GM21529 (cell line): ENCODE measurements around the gene GPR35.
"Not testable (repeated sequence)": the region's sequence is repeated elsewhere in the genome, so short reads cannot be mapped to it uniquely, and the experiment has no call there.

ENCODE experiments used
- ATAC-seq: cut with Tn5 transposase; IDR thresholded peaks from one replicate; pipeline ENCODE4 v1.9.1; 2021; ENCODE audit not compliant: unreplicated experiment

Gene GPR35

DNA sequence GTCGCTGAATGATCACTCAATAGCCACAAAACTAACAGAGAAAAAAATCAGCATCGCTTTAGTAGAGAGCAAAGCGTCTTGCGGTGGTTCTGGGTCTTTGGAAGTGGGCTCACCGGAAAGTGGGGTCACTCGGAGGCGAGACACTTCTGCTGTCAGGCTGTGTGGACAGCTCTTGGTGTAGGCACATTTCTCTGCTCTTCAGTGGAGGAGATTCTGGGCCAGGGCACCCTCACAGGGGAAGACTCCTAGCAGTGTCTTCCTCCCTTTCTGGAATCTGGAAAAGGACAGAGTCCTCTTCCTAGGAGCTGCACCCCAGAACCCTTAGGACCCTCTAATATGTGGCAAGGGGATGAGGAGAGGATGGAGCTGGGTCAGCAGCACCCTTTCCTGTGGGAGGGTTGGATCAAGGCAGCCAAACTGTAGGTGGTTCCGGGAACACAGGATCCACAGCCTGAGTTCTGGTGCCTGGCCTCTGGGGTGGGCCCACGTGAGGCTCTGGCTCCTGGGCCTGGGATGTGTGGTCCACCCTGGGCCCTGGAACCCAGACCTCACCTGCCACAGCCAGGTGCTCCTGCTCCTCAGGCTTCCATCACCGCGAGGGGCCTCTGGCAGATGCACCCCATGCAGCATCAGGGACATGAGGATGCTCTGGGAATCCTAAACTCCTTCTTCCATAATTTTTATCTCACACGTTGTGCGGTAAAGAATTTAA is 25.1 kb downstream of the GPR35 start:
- ATAC-seq: no peak

DNA sequence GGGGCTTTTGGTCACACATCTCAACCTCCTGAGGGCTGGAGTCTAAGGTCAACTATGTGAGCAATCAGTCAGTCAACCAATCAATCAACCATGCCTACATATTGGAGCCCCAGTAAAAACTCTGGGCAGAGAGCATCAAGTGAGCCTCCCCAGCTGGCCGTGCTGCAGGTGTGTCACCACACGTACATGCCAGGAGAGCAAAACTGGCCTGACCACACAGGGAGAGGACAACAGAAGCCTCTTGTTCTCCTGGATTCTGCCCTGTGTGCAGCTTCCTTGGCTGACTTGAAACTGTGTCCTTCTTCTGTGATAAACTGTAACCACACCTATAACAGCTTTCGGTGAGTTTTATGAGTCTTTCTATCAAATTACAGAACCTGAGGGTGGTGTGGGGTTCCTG is 25.9 kb downstream of the GPR35 start:
- ATAC-seq: no peak

DNA sequence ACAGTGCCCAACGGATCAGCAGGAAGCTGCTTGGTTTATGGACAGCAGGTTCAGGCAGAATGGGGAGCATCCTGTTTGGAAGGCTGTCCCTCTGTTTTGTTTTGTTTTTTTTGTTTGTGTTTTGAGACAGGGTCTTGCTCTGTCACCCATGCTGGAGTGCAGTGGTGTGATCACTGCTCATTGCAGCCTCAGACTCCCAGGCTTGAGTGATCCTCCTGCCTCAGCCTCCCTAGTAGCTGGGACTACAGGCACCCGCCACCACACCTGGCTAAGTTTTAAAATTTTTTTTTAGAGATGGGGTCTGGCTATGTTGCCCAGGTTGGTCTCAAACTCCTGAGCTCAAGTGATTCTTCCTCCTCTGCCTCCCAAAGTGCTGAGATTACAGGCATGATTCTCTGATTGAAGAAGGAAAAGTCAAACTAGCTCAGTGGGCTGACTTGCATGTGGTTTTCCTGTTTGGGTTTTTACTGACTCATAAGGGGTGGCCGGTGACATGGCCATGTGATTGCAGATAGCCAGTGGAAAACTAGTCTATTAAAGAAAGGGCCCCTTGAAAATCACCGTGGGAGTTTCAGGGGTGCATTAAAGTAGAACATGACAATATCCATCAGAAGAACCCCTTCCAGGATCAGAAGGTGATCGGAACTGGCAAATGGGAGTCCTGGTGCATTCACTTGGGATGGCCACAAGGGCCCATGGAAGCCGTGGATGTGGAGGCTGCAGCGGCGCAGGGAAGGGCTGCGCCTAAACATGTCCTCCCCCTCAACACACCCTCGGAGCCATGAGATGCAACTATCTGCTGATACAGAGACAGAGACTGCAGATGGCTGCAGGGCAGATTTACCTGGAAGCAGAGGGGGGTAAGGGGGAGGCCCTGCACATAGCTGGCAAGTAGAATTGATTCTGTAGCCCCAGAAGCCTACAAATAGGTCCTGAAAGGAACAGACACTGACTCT is 30.9 kb downstream of the GPR35 start:
- peak; percentile 67 for ATAC-seq

DNA sequence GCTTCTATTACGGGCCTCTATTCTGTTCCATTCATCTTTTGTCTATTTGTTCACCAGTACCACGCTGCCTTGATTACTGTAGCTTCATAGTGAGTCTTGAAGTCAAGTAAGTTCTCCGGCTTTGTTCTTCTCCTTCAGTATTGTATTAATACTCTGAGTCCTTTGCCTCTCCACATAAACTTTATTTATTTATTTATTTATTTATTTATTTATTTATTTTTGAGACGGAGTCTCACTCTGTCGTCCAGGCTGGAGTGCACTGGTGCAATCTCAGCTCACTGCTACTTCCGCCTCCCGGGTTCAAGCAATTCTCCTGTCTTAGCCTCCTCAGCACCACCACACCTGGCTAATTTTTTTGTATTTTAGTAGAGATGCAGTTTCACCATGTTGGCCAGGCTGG is 34.6 kb downstream of the GPR35 start:
- ATAC-seq: not testable (repeated sequence)

DNA sequence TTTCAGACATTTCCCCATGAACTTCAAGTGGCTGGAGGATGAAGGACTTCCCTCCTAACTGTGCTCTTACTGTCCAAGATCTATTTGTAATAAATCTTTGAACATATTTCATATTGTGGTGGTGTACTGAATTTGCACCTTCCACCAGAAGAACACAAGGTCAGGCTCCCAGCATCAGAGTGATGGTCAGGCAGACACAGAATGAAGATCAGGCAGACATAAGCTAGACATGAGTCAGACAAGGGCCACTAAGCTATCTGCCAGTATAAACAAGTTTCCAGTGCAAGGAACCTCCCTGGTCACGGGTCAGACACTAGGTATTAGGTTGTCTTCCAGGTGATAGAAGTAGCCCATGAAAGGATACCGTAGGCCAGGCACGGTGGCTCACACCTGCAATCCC is 37.4 kb downstream of the GPR35 start:
- ATAC-seq: no peak

DNA sequence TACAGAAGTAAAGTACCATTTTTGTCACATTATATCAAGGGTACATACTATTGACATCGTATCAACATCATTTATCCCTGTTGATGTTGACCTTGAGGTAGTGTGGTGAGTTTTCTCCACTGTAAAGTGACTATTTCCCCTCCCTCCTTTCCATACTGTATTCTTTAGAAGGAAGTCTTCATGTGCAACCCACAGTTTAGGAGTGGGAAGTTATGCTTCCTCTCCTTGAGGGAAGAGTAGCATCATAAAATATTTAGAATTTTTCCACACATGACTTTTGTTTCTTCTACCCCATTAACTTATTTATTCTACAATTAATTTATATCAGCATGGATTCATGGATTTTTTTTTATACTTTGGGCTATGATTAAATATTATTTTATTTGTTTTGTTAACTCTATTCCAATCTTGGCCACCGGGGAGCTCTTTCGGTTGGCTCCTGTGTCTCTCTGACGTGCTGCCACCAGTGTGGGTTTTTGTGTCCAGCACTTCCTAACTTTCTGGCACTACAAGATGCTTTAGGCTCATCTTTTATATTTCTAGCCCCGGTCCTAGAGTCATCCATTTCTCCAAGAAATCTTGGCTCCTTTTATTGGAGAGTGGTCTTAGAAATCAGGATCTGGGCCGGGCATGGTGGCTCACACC is 38.4 kb downstream of the GPR35 start:
- ATAC-seq: no peak

DNA sequence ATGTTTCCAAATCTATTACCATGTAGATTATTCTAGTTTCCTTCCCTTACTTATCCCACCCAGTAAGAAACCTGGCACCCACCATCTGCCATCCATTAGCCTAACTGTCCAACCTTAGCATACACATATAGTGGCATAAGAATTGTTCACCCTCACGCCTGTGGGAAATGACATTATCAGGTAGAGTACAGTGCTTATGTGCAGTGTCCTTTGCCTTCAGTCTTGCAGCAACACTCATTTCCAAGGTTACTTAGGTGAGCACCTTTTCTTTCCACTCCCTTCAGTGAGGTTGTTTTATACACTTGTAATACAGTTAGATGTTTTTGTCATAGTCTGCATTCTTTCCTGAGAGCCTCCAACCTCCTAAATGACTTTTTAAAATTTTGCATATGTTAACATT is 39.3 kb downstream of the GPR35 start:
- ATAC-seq: no peak

DNA sequence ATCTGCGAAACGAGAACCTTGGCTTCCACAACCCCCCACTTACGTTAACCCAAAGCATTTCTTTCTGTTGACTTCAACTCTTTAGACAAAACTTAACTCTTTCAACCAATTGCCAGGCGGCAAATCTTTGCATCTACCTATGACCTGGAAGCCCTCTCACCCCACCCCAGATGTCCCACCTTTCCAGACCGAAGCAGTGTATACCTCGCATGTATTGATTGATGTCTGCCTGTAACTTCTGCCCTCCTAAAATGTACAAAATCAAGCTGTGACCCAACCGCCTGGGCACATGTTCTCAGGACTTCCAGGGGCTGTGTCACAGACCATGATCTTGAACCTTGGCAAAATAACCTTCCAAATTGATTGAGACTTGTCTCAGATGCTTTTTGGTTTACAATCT is 45.1 kb downstream of the GPR35 start:
- ATAC-seq: no peak

DNA sequence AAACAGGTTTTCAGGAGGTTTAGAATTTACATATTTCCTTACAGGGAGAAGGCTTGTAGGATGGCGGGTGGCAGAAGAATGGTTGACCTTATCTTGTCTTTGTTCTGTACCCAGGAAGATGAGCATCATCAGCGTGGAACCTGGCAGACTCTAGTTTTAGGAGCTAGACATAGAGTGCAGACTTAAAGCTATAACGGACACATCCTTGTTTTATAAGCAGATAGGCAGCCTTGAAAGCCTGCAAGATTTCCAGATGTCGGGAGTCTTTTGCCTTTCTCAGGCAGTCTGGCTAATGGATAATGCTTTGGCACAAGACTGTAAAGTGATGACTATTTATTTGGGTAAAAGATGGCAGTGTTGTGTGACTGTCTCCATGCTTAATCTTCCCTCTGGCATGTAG is 45.7 kb downstream of the GPR35 start:
- ATAC-seq: no peak

DNA sequence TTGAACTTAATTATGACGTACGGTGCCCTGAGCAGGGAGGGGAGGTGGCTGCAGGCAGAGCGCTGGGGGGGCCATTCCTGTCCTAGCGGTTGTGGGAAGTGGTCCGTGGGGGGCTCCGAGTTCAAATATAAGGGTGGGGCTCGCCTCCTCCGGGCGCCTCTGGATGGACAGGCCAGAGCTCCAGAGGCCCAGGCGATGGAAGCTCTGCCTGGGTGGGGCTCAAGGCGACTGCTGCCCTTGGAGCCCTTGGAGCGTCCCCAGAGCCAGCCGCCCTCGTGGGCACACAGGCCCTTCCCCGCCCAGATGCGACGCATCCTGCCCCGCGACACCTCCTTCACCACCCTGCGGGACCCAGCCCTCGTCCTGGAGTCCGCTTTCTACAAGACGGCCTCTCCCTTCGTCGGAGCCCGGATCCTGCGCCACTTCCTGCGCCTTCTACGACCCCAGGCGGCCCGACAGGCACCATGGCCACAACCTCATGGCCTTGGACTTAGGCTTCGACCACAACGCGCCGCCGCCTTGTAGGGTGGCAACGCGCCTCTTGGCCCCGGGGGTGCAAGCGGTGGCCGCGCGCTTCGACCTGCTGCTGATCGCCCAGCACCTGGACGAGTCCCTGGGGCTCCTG is 46.9 kb downstream of the GPR35 start:
- ATAC-seq: no peak

DNA sequence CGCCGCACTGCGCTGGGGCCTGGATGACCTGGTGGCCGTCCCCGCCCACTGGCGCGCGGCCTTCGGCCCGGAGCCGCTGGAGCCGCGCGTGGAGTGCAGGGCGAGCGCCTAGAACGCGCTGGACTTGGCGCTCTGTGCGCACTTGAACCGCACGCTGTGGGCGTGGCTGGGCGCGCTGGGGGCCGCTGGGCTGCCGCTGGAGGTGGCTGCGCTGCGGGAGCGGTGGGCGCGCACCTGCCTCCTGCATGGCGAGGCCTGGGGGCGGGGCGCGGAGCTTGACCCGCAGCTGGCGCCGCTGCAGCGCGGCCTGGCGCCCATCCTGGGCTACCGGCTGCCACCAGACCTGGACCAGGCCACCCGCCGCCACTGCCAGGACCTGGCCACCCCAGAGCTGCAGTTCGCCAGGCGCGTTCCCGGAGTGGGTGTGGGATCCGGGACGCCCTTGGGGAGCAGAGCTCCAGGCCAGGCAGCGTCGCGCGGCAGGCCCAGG is 47.5 kb downstream of the GPR35 start:
- ATAC-seq: no peak

DNA sequence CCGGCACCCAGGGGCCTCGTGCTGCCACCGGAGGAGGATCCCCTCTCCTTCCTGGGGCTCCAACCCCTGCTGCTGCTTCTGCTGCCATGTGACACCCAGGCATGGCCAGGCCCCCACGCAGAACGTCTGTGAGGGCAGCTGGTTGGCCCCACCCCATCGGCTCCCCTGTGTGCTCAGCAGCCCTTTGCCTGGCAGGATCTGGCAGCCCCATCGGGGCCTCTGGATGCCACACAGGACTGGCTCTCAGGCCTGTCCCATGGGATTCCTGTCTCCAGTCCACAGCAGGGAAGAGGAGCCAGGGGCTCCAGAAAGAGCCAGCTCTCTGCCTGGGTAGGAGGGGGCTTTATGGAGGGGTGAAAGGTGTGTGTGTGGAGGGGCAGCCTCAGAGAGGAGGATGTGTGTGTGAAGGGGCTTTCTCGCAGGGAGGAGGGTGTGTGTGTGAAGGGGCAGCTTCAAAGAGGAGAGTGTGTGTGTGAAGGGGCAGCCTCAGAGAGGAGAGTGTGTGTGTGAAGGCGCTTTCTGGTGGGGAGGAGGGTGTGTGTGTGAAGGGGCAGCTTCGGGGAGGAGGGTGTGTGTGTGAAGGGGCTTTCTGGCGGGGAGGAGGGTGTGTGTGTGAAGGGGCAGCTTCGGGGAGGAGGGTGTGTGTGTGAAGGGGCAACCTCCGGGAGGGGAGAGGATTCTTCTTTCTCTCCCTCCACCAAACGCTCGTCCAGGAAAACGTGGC is 49.3 kb downstream of the GPR35 start:
- not testable (repeated sequence) for ATAC-seq

DNA sequence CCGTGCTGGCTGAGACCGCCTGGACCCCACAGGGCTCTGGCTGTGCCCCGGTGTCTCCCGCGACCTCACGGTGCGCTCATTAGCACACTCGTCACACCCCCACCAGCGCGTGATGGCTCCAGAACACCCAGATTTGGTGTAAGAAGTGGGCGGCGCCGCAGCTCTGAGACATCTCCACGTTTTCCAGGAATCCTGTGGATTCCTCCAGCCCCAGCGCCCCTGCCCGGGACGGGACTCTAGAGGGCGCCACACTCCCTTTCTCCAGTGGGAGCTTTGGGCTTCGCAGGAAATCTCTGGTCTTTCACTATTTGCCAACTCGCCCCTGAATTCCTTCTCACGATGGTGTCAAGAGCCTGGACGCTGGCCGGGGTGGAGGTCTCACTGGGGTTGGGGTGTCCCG is 50.1 kb downstream of the GPR35 start:
- not testable (repeated sequence) for ATAC-seq

DNA sequence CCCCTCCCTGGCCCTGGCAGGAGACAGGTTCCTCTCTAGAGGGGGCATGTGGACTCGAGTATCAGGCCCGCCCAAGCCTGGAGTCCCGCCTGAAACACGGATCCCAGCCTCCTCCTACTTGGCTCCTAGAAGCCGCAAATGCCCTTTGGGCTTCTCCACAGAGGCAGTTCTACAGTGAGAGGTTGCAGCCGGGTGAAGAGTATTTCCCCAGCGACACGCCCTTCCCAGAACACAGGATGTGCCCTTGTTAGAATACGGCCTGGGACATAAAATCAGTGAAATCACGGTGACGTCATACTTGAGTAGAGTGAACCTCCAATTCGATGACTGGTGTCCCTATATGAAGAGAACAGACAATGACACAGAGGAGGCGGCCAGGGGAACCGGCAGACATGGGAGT is 52.8 kb downstream of the GPR35 start:
- ATAC-seq: not testable (repeated sequence)

DNA sequence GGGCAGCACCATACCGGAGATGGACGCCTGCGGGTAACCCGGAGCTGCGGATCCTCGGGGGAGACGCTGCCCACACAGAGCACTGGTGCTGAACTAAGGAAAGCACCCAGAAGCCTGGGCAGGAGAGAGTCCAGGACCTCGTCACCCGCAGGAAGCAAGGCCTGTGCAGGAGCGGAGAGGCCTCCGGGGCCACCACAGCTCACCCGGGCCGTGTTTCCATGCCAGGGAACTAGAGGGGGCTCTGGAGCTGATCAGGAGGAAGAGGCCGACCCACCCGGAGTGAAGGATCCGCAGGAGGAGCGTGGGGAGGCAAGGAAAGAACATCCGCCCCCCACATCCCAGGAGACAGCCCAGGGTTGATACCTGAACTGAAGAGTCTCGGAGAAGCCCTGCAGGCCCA is 53.6 kb downstream of the GPR35 start:
- ATAC-seq: not testable (repeated sequence)

DNA sequence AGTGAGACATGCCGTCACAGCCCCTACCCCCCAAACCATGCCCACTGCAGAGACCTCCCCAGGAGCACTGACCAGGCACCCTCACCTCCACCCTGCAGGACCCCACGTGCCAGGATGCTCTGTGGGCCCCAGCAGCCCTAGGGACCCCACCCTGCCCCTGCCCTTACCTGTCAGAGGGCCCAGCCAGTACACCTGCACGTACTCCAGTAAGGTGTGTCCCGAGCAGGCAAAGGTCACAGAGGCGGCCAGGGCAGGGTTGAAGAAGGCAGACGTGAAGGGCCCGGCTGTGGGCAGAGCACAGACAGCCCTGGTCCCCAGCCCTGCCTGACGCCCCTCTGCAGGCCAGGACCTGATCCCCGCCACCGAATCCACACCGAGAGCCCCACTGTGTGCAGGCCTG is 54.9 kb downstream of the GPR35 start:
- ATAC-seq: not testable (repeated sequence)
